Adrenal gland (tissue), 5 donors: ENCODE results near the gene NAALADL2.

Experiments used
- POLR2A ChIP-seq, 2 donors: fragments of 450-650 bp; IDR thresholded peaks; one replicate each; pipeline ENCODE4 v1.6.1; 2017; ENCODE audit warnings: antibody characterized with exemption in 2 of 2, mild to moderate bottlenecking in 2 of 2, moderate library complexity in 1 of 2
- TF ChIP-seq, protein P1 (sequence below), 6 experiments: fragments of 450-650 bp in 4 of 6; fragments of 200-600 bp in 2 of 6; sonication (generic) in 1 of 6; IDR thresholded peaks; 1 replicate in 5 of 6; 2 replicates in 1 of 6; pipeline versions ENCODE4 v1.5.1 to v1.8.0; 2016 to 2021; ENCODE audit warnings: antibody characterized with exemption in 6 of 6, mild to moderate bottlenecking in 2 of 6, moderate library complexity in 1 of 6
- donor health status: DM: no; HTN: no; CAD: no.

- TF ChIP-seq, protein P1, sequence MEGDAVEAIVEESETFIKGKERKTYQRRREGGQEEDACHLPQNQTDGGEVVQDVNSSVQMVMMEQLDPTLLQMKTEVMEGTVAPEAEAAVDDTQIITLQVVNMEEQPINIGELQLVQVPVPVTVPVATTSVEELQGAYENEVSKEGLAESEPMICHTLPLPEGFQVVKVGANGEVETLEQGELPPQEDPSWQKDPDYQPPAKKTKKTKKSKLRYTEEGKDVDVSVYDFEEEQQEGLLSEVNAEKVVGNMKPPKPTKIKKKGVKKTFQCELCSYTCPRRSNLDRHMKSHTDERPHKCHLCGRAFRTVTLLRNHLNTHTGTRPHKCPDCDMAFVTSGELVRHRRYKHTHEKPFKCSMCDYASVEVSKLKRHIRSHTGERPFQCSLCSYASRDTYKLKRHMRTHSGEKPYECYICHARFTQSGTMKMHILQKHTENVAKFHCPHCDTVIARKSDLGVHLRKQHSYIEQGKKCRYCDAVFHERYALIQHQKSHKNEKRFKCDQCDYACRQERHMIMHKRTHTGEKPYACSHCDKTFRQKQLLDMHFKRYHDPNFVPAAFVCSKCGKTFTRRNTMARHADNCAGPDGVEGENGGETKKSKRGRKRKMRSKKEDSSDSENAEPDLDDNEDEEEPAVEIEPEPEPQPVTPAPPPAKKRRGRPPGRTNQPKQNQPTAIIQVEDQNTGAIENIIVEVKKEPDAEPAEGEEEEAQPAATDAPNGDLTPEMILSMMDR (IDR thresholded peaks at IDR 0.05), result no peak
- TF ChIP-seq POLR2A (IDR thresholded peaks at IDR 0.05), result no peak
Observed at GRCh38 chr3:175342196-175342595, 483.1 kb downstream of the NAALADL2 start.
